C4-2B (cell line): Measurements from ENCODE around the gene SGMS1.

ENCODE experiments used
- CTCF ChIP-seq: fragments of 450-650 bp; conservative IDR thresholded peaks from 2 replicates; pipeline ENCODE4 v1.5.1; 2017; ENCODE audit warnings: mild to moderate bottlenecking
- ZFX ChIP-seq: fragments of 450-650 bp; IDR thresholded peaks from 2 replicates; pipeline ENCODE4 v1.6.1; 2017

GRCh38 chr10:50403074-50403473, 220.7 kb downstream of the SGMS1 start:
- no peak for TF ChIP-seq CTCF
- TF ChIP-seq ZFX: no peak
